DND-41 (cell line): ENCODE data around the gene CPSF4L.

ENCODE experiments used
- ATAC-seq: fragments of 200-7000 bp; cut with Tn5 transposase; 3 replicates; pipeline ENCODE4 v1.9.1; 2021; ENCODE audit warnings: low read depth; ENCODE audit not compliant: insufficient read depth
- DNase-seq: peaks from one replicate; pipeline ENCODE4 v3.0.0-alpha.2; 2020
- H2AFZ ChIP-seq: 2 replicates; pipeline ENCODE4 v1.6.0; 2012; ENCODE audit warnings: low read depth, low read length
- H3K27ac ChIP-seq: 2 replicates; pipeline ENCODE4 v1.5.1; 2012; ENCODE audit warnings: low read length, inconsistent platforms
- H3K27me3 ChIP-seq: fragments of 200-600 bp; sonication (generic); 2 replicates; pipeline ENCODE4 v1.6.0; 2012; ENCODE audit warnings: low read length, mild to moderate bottlenecking, inconsistent platforms; ENCODE audit not compliant: insufficient read depth, poor library complexity
- H3K36me3 ChIP-seq: 2 replicates; pipeline ENCODE4 v1.5.1; 2012; ENCODE audit warnings: low read length, inconsistent platforms; ENCODE audit not compliant: insufficient read depth
- H3K4me1 ChIP-seq: 2 replicates; pipeline ENCODE4 v1.5.1; 2012; ENCODE audit warnings: mild to moderate bottlenecking, low read length; ENCODE audit not compliant: insufficient read depth
- H3K4me2 ChIP-seq: 2 replicates; pipeline ENCODE4 v1.6.0; 2012; ENCODE audit warnings: mild to moderate bottlenecking, moderate library complexity, low read length, inconsistent platforms; ENCODE audit not compliant: insufficient read depth
- H3K4me3 ChIP-seq, 2 experiments: fragments of 200-600 bp in 1 of 2; shearing (Covaris generic) in 1 of 2; 2 replicates each; pipeline ENCODE4 v1.5.1; 2012 to 2016; ENCODE audit warnings: inconsistent platforms in 2 of 2, low read length in 2 of 2, mild to moderate bottlenecking in 2 of 2, low read depth in 1 of 2, moderate library complexity in 1 of 2
- H3K79me2 ChIP-seq: 2 replicates; pipeline ENCODE4 v1.6.0; 2012; ENCODE audit warnings: low read length, inconsistent platforms; ENCODE audit not compliant: insufficient read depth
- H3K9ac ChIP-seq: 2 replicates; pipeline ENCODE4 v1.6.0; 2012; ENCODE audit warnings: low read depth, mild to moderate bottlenecking, inconsistent platforms, low read length, moderate library complexity
- H3K9me3 ChIP-seq: 2 replicates; pipeline ENCODE4 v1.5.1; 2012; ENCODE audit warnings: low read length, moderate library complexity, mild to moderate bottlenecking, inconsistent platforms; ENCODE audit not compliant: insufficient read depth, severe bottlenecking
- H4K20me1 ChIP-seq: 2 replicates; pipeline ENCODE4 v1.6.0; 2012; ENCODE audit warnings: low read length; ENCODE audit not compliant: insufficient read depth
- EZH2 ChIP-seq: IDR thresholded peaks from 3 replicates; pipeline ENCODE4 v1.6.1; 2012; ENCODE audit warnings: borderline replicate concordance, low read depth, mild to moderate bottlenecking, moderate library complexity, low read length, inconsistent platforms; ENCODE audit not compliant: severe bottlenecking
- TF ChIP-seq, protein P1 (sequence below): IDR thresholded peaks from 2 replicates; pipeline ENCODE4 v1.5.1; 2012; ENCODE audit warnings: borderline replicate concordance, low read length, moderate library complexity, mild to moderate bottlenecking; ENCODE audit not compliant: poor library complexity, severe bottlenecking; ENCODE audit errors: extremely low read depth

Gene CPSF4L

DNA sequence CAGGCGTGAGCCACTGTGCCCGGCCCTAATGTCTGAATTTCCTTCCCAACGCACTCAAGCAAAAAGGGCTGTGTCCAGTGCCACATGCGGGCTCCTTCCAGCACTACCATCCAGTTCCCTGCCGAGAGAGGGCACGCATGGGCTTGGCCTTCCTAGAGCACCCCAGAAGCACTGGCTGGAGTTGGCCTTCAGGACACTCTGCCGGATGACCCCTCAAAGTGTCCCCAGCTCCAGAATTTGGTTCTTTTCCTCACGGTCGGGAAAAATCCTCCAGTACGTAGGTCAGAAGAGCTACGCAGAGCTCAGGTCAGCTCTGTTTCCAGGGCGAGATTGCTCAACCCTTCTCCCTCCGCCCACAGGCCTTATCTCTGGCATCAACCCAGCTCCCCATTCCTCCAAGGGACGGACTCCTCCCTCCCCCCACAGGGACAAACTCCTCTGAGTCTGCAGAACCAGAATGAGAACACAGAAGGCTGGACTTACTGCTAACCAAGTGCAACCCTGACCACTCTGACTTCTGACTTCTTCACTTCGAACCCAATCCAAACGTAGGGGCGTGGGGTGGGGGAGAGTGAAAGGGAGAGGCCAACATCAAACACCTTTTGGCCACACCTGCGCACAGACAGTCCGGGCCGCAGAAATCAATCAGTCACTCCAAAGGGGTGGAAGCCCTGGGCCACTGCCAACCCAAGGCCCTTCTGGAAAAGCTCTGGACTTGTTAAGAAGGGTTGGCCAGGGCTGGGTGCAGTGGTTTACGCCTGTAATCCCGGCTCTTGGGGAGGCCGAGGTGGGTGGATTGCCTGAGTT, 46.5 kb upstream of the CPSF4L start:
- peaks cover 35% of the 10 kb centered on the region for H3K27me3 ChIP-seq
- no peak overlapping the region for H3K27ac ChIP-seq
- no peaks in the 10 kb centered on the region; the same call in 1 of the 2 replicates for H3K36me3 ChIP-seq
- ATAC-seq (no peak), DNase-seq (no peak)
- TF ChIP-seq, protein P1, sequence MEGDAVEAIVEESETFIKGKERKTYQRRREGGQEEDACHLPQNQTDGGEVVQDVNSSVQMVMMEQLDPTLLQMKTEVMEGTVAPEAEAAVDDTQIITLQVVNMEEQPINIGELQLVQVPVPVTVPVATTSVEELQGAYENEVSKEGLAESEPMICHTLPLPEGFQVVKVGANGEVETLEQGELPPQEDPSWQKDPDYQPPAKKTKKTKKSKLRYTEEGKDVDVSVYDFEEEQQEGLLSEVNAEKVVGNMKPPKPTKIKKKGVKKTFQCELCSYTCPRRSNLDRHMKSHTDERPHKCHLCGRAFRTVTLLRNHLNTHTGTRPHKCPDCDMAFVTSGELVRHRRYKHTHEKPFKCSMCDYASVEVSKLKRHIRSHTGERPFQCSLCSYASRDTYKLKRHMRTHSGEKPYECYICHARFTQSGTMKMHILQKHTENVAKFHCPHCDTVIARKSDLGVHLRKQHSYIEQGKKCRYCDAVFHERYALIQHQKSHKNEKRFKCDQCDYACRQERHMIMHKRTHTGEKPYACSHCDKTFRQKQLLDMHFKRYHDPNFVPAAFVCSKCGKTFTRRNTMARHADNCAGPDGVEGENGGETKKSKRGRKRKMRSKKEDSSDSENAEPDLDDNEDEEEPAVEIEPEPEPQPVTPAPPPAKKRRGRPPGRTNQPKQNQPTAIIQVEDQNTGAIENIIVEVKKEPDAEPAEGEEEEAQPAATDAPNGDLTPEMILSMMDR: no peak
- TF ChIP-seq EZH2: no peak
- H3K9me3 ChIP-seq: no peaks in the 10 kb centered on the region
- no peaks in the 10 kb centered on the region for H4K20me1 ChIP-seq
- no peak overlapping the region for H3K9ac ChIP-seq
- no peak overlapping the region for H3K4me3 ChIP-seq
- H2AFZ ChIP-seq: no peak overlapping the region
- H3K4me2 ChIP-seq: no peak overlapping the region
- peaks cover 18% of the 10 kb centered on the region for H3K4me1 ChIP-seq
- H3K79me2 ChIP-seq: no peaks in the 10 kb centered on the region

DNA sequence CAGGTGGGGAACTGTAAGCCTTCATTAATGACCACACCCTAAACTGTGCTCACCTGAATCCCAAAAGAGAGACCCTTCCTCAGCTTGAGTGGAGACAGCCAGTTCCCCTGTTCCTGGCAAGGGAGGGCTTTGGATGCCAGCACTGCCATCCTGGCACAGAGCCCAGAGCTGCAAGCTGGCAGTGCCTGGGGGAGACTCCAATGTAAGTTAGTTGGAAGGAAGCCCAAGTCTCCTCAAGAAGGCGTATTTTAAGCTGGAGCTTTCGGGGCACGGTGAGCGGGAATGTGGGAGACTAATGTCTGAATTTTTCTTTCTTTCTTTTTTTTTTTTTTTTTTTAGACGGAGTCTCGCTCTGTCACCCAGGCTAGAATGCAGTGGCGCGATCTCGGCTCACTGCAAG, 45.5 kb upstream of the CPSF4L start:
- Histone ChIP-seq H3K9ac (no peak overlapping the region), H3K4me1 (peaks cover 14% of the 10 kb centered on the region)

DNA sequence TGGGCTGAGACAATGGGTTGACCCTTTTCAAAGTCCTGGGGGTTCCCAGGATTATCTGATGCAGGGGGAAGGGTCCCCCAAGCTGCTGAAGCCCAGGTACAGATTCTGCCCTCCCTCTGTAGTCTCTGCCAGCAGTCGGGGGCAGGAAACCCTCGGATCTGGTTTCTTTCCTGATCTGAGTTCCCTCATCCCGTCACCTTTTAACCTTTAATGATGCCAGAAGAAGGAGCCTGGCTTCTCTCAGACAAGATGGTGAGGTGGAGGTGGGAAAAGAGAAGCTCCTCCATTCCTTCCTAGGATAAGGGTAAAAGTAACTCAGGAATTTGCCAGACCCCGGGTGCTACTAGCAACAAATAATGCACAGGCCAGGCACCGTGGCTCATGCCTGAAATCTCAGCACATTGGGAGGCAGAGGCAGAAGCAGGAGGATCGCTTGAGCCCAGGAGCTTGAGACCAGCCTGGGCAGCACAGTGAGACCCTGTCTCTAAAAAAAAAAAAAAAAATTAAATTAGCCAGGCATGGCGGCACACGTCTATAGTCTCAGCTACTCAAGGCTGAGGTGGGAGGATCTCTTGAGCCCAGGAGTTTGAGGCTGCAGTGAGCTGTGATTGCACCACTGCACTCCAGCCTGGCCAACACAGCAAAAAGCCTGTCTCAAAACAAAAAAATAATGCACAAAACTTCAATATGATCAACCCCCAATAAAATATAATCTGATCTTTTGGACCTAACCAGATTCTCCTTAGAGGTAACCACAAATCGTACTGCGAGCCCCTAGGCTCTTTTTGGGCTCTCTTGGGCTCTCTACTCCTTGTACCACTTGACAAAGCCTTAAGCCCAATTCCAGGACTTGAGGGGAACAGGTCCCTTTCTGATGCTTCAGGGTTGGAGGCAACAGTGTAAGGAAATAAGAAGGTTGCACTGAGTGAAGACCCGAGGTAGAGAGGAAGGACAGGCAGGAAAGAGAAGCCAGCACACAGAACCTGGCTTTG, 44.5 kb upstream of the CPSF4L start:
- Histone ChIP-seq H3K27me3 (peaks cover 17% of the 10 kb centered on the region), H3K27ac (no peak overlapping the region), H4K20me1 (no peaks in the 10 kb centered on the region), H2AFZ (no peak overlapping the region), H3K4me1 (peaks cover 8% of the 10 kb centered on the region), H3K79me2 (no peaks in the 10 kb centered on the region), H3K4me2 (no peak overlapping the region), H3K9ac (no peak overlapping the region), H3K4me3 (no peak overlapping the region), H3K36me3 (no peaks in the 10 kb centered on the region), H3K9me3 (no peaks in the 10 kb centered on the region)
- TF ChIP-seq, protein P1: no peak
- TF ChIP-seq EZH2: no peak
- DNase-seq (no peak), ATAC-seq (no peak)

More for the DNA sequence above, 45.5 kb upstream of the CPSF4L start:
- Histone ChIP-seq H3K36me3 (no peaks in the 10 kb centered on the region; the same call in 1 of the 2 replicates), H2AFZ (no peak overlapping the region), H3K4me3 (no peak overlapping the region), H3K79me2 (no peaks in the 10 kb centered on the region), H4K20me1 (no peaks in the 10 kb centered on the region), H3K4me2 (no peak overlapping the region), H3K9me3 (no peaks in the 10 kb centered on the region), H3K27ac (no peak overlapping the region), H3K27me3 (peaks cover 27% of the 10 kb centered on the region)
- TF ChIP-seq, protein P1: no peak
- TF ChIP-seq EZH2: no peak
- no peak for ATAC-seq
- DNase-seq: no peak
